Stimulated activated naive CD8-positive, alpha-beta T cell treated with anti-CD3 and anti-CD28 coated beads, Interleukin-15, Interleukin-2, amounts not matched to agents 100 ng/mL and 50 ng/mL, for 24 hours (primary cell): ENCODE results near the gene ASZ1.

Experiments used
- H3K27ac Mint-ChIP-seq: one replicate; pipeline ENCODE4 v1.8.0; 2021; ENCODE audit warnings: mild to moderate bottlenecking, mixed read lengths
- H3K27me3 Mint-ChIP-seq: one replicate; pipeline ENCODE4 v1.8.0; 2021; ENCODE audit warnings: mixed read lengths
- H3K36me3 Mint-ChIP-seq: one replicate; pipeline ENCODE4 v1.8.0; 2021; ENCODE audit warnings: low read depth, mixed read lengths
- H3K4me1 Mint-ChIP-seq: one replicate; pipeline ENCODE4 v1.8.0; 2021; ENCODE audit warnings: low read depth, mixed read lengths
- H3K4me3 Mint-ChIP-seq: one replicate; pipeline ENCODE4 v1.8.0; 2021; ENCODE audit warnings: mild to moderate bottlenecking, mixed read lengths
- H3K9me3 Mint-ChIP-seq: one replicate; pipeline ENCODE4 v1.8.0; 2021; ENCODE audit warnings: mixed read lengths

The ASZ1 gene

DNA sequence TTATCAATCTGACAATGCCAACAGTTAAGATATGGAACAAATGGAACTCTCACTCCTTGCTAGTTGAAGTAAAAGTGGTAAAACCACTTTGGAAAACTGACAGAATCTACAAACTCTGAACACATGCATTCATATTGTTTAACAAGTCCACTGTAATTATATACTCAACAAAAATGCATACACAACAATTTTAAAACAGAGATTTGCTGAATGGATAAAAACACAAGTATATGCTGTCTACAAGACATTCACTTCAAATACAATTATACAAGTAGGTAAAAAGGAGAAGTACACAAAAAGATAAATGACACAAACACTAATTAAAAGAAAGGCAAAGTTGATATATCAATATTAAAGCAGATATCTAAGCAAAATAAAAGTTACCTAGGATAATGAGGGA lies 95.3 kb downstream of the ASZ1 start:
- Mint-ChIP-seq H3K27ac (no peak overlapping the region), H3K36me3 (no peaks in the 10 kb centered on the region), H3K9me3 (no peaks in the 10 kb centered on the region), H3K4me1 (no peaks in the 10 kb centered on the region), H3K4me3 (no peak overlapping the region), H3K27me3 (peaks cover 8% of the 10 kb centered on the region)

GRCh38 chr7:117325836-117326235 lies 101.5 kb downstream of the ASZ1 start:
- H3K36me3 Mint-ChIP-seq: no peaks in the 10 kb centered on the region
- H3K4me3 Mint-ChIP-seq: no peak overlapping the region
- H3K9me3 Mint-ChIP-seq: no peaks in the 10 kb centered on the region
- no peak overlapping the region for H3K27ac Mint-ChIP-seq
- H3K4me1 Mint-ChIP-seq: no peaks in the 10 kb centered on the region
- peaks cover 55% of the 10 kb centered on the region for H3K27me3 Mint-ChIP-seq

DNA sequence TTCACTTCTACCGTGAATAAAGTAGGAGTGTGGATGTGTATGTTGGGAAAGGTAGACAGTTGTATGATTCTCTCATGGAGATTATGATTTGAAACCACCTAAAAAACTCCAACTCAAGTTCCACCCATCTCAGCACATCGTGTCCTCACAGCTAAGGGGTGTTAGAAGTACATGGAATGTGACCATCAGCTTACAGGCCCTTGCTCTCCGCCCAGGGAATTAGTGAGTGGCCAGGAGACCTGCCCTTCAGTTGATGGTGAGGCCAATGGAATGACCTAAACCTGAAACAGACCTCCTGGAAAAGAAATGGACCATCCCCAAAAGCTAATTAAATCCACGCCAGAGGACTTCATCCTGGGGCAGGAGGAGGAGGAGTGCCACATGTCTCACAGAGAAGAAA lies 102.3 kb downstream of the ASZ1 start:
- Mint-ChIP-seq H3K36me3 (no peaks in the 10 kb centered on the region), H3K27ac (no peak overlapping the region), H3K27me3 (peaks cover 63% of the 10 kb centered on the region), H3K9me3 (no peaks in the 10 kb centered on the region), H3K4me1 (no peaks in the 10 kb centered on the region), H3K4me3 (no peak overlapping the region)

- H3K27me3 Mint-ChIP-seq: peaks cover 64% of the 10 kb centered on the region
- H3K4me1 Mint-ChIP-seq: no peaks in the 10 kb centered on the region
- H3K9me3 Mint-ChIP-seq: no peaks in the 10 kb centered on the region
- H3K27ac Mint-ChIP-seq: no peak overlapping the region
- H3K36me3 Mint-ChIP-seq: no peaks in the 10 kb centered on the region
- H3K4me3 Mint-ChIP-seq: no peak overlapping the region
Observed at GRCh38 chr7:117323851-117324711, 103.2 kb downstream of the ASZ1 start.

GRCh38 chr7:117323305-117323850 lies 103.9 kb downstream of the ASZ1 start:
- peaks cover 62% of the 10 kb centered on the region for H3K27me3 Mint-ChIP-seq
- H3K27ac Mint-ChIP-seq: no peak overlapping the region
- no peaks in the 10 kb centered on the region for H3K4me1 Mint-ChIP-seq
- H3K36me3 Mint-ChIP-seq: no peaks in the 10 kb centered on the region
- no peaks in the 10 kb centered on the region for H3K9me3 Mint-ChIP-seq
- H3K4me3 Mint-ChIP-seq: no peak overlapping the region

DNA sequence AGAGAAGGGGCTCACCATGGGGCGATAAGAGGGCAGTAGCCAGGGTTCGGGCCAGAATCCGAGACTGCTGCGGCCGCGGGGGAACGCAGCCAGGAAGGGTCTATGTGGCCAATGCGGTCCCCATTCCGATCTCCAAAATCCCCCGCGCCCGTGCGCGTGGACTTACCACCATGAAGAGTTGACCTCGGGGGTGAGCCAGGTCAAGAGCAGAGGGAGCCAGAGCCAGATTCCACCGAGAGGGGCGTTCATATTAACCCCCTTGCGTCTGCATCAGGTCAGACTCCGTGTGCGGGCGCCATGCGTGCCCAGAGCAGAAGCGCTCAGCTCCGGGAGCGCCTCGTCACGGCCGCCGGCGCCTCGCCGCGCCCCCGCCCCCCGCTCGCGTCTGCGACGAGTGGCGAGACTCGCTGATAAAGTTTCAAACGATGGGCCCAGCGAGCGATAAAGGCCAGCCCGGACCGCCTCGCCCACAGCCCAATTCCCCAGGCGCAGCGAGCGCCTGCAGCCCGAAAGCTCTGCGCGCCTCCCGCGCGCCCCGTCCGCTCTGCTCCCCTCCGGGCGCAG lies 104.5 kb downstream of the ASZ1 start, which contains the start of gene WNT2:
Gene WNT2 (minus strand): TSS at position 318 of the 564 bp plus-strand sequence. CDS start 69 bp downstream, at position 249.
- H3K27ac Mint-ChIP-seq: no peak within 1 kb of the TSS
- H3K9me3 Mint-ChIP-seq: no peaks in the 10 kb centered on the region
- H3K4me1 Mint-ChIP-seq: no peaks in the 10 kb centered on the region
- no peak within 1 kb of the TSS for H3K4me3 Mint-ChIP-seq
- H3K27me3 Mint-ChIP-seq: peaks cover 66% of the 10 kb centered on the region
- H3K36me3 Mint-ChIP-seq: no peaks in the 10 kb centered on the region

DNA sequence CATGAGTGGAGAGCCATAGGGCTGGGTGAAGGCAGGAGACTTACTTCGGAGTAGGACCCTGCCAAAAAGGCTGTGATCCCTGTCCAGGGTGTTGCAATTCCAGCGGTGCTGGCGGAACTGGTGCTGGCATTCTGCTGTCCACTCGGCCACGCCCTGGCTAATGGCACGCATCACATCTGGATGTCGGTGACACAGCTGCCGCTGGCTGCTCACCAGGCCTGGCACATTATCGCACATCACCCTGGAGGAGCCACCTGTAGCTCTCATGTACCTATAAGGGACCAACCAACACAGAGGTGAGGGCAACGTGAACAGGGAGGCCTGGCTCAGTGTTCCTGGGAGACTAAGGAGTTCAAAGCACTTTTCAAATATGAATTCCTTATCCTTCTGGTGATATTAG lies 106.8 kb downstream of the ASZ1 start:
- H3K9me3 Mint-ChIP-seq: no peaks in the 10 kb centered on the region
- H3K27me3 Mint-ChIP-seq: peaks cover 55% of the 10 kb centered on the region
- H3K4me1 Mint-ChIP-seq: no peaks in the 10 kb centered on the region
- H3K27ac Mint-ChIP-seq: no peak overlapping the region
- no peaks in the 10 kb centered on the region for H3K36me3 Mint-ChIP-seq
- H3K4me3 Mint-ChIP-seq: no peak overlapping the region

DNA sequence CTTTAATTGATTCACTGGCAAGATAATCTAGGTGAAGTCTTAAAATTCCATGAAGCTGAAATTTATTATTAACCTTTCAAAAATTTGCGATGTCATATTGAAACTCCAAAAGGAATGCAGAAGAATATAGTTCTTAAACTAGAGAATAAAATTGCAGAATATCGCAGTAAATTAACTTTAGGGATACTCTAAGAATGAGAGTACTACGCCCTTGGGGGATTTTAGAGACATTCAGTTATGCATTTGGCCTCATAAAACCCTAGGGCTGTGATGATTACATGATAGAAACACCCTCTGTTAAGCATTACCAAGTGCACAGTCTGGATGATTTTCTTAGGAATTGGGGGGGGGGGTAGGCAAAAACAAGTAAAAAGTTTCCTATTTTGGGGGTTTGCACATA lies 108.1 kb downstream of the ASZ1 start:
- Mint-ChIP-seq H3K36me3 (no peaks in the 10 kb centered on the region), H3K4me3 (no peak overlapping the region), H3K4me1 (no peaks in the 10 kb centered on the region), H3K27me3 (peaks cover 44% of the 10 kb centered on the region), H3K9me3 (no peaks in the 10 kb centered on the region), H3K27ac (no peak overlapping the region)

- no peak overlapping the region for H3K4me3 Mint-ChIP-seq
Observed at GRCh38 chr7:117313582-117313981, 113.7 kb downstream of the ASZ1 start.

More at GRCh38 chr7:117313582-117313981, 113.7 kb downstream of the ASZ1 start:
- no peaks in the 10 kb centered on the region for H3K9me3 Mint-ChIP-seq
- no peak overlapping the region for H3K27ac Mint-ChIP-seq
- H3K4me1 Mint-ChIP-seq: no peaks in the 10 kb centered on the region
- peaks cover 9% of the 10 kb centered on the region for H3K27me3 Mint-ChIP-seq
- H3K36me3 Mint-ChIP-seq: no peaks in the 10 kb centered on the region
